ENCODE results near the gene ZC3H12D. TPM values are rescaled to one million over a fixed set of nuclear protein-coding genes. Genes with fewer than 3 reads are reported as not detected.

ZC3H12D gene
- total RNA-seq, 1 experiment from 2014 or later, result 0.03 TPM

DNA sequence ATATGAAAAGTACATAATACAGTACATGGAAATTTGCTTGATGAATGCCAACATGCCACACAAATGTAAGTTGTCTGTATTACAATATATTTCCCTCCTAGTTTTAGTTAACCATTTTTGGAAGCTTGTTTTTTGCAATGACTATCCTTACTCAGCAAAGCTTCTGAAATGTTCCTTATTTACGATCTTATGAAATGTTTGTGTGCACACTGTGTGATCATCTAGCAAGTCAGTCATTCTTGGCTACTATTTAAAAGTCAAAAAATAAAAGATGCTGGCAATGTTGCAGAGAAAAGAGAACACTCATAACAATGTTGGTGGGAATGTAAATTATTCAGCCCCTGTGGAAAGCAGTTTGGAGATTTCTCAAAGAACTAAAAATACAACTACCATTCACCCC is 50.9 kb downstream of the ZC3H12D start:
- DNase-seq, result no peak
- Histone ChIP-seq H3K4me3 (ENCODE audit: insufficient read depth, low read depth, low read length) (no peak overlapping the region), H3K27me3 (ENCODE audit: control insufficient read depth, insufficient read depth, low read length) (no peaks in the 10 kb centered on the region), H3K36me3 (replicated peaks; ENCODE audit: control insufficient read depth, insufficient read depth, low read length) (no peaks in the 10 kb centered on the region)

DNA sequence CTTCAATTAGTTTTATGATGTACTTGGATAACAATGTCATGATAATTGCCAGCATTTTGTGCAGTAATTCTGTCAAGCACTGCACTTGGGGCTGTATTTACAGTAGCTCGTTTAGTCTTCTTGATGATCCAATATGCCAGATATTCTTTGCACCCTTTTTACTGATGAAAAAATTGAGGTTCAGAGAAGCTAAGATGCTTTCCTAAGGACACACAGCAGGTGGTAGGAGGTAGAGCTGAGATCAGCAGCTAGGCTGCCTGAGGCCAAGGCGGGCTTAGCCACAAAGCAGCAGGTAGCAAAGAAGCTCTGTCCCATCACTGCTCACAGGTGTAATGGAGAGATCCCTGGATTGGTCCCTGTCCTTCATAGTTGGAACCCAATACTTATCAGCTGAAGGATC is 51.4 kb downstream of the ZC3H12D start:
- DNase-seq, result no peak
- Histone ChIP-seq H3K4me3 (ENCODE audit: insufficient read depth, low read depth, low read length) (no peak overlapping the region), H3K27me3 (ENCODE audit: control insufficient read depth, insufficient read depth, low read length) (no peaks in the 10 kb centered on the region), H3K36me3 (replicated peaks; ENCODE audit: control insufficient read depth, insufficient read depth, low read length) (no peaks in the 10 kb centered on the region)

DNA sequence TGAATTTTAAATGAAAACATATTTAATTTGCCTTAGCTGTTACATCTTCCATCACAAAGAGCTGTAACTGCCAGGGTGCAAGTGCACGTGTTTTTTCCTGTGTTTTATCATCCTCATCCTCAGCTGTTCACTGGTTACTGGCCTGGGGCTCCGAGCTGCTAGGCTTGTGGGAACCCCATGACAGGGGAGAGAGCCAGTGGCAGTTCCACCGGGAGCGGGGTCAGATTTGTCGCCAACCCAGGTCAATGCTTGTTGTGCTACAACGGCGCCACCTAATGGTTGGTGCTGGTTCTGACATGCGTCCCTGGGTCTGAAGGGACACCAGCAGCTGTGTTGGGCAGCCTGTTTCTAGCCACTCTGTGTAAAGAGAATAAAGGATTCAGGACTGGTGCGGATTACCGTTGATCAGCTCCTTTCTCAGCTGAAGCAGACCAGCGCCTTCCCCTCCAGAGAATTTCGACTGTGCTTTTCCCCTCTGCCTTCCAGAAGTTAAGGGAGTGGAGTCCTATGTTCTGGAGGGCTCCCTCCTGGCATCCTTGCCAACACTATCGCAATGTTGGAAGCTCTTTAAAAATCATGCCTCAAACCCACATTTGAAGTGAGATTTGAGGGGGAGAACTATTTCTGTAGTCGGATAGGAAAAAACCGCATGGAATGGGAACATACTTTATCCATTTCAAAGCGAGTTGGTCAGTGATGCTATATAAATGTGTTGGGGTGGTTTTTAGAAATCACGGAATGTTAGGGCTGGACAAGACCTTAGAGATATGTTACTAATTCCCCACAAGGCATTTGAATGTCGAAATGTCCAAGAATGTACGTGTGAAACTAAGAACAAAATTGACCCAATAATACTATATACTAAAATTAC is 52.7 kb downstream of the ZC3H12D start:
- peak; percentile 93 for DNase-seq
- Histone ChIP-seq H3K36me3 (replicated peaks; ENCODE audit: control insufficient read depth, insufficient read depth, low read length) (no peaks in the 10 kb centered on the region), H3K4me3 (ENCODE audit: insufficient read depth, low read depth, low read length) (no peak overlapping the region), H3K27me3 (ENCODE audit: control insufficient read depth, insufficient read depth, low read length) (no peaks in the 10 kb centered on the region)

DNA sequence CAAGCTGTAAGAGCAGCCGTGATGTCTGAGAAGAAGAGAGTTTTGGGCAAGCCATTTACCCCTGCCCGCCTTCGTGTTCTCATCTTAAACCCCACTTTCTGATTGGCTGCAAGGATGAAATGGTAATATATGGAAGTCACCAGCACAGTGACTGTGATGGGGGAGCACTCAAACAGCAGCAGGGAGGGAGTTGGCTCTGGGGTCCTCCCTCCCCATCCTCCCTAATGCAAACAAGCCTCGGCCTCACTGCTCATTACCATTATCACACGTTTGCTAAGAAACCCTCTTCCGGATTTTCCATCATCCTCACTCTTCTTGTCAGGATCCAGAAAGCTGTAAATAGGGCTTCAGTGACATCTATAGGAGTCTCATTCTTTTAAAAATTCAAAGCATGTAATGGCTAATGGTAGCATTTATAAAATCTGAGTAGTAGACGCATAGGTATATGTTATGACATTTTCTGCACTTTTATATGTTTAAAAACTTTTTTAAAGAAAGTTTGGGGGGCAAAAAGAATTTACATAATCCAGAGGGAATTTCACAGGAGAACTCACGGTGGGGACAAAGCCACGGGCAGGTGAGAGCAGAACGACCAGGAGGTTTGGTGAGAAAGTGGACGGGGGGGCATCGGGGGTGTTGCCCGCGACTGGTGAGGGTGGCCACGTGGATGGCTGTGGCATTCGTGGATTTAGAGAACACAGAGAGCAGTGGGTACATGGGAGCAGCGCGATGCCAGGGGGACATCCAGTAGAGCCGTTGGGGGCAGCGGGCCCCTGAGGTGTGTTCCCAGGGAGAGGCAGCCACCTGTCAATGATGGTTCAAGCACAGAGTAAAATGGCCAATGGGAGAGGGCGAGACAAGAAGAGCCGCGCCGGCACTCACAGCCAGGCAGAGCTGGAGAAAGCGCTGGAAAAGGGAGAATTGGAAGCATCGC is 55.1 kb downstream of the ZC3H12D start:
- Histone ChIP-seq H3K4me3 (ENCODE audit: insufficient read depth, low read depth, low read length) (no peak overlapping the region), H3K27me3 (ENCODE audit: control insufficient read depth, insufficient read depth, low read length) (no peaks in the 10 kb centered on the region), H3K36me3 (replicated peaks; ENCODE audit: control insufficient read depth, insufficient read depth, low read length) (no peaks in the 10 kb centered on the region)
- no peak for DNase-seq

DNA sequence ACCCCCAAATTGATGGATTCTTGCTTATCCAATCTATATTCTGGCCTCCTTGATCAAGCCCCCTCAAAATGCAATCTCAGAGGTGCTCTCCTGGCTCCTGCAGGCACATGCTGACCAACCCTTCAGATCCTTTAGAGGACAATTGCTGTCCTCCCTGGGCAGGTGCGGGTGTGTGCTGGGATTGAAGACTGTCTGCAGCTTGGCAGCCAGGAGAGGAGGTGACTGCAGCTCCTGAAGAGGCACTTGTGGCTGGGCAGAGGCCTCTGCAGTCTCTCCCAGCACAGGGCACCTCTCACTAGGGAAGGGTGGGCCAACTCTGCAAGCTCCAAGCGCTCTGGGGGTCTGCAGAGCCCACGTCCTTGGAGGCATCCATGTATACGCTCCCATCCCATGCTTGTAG is 56.2 kb downstream of the ZC3H12D start:
- no peak for DNase-seq
- Histone ChIP-seq H3K36me3 (replicated peaks; ENCODE audit: control insufficient read depth, insufficient read depth, low read length) (no peaks in the 10 kb centered on the region), H3K27me3 (ENCODE audit: control insufficient read depth, insufficient read depth, low read length) (no peaks in the 10 kb centered on the region), H3K4me3 (ENCODE audit: insufficient read depth, low read depth, low read length) (no peak overlapping the region)

DNA sequence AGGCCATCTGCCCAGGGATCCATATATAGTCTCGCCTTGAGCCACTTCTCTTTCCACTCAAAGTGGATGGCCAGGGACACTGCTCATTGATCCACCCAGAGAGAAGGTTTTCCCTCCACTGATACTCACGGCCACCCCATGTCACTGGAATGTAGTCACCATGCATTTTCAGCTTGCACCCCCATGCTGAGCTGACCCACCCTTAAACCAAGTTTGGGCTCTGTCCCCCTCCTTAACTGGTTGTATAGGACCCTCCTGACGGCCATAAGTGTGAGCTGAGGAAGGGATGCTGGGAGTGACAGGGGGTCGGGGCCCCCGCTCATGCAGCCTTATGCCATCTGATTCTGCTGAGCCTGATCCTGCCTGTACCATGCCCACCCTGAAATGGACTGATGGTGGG is 59.1 kb downstream of the ZC3H12D start:
- Histone ChIP-seq H3K27me3 (ENCODE audit: control insufficient read depth, insufficient read depth, low read length) (no peaks in the 10 kb centered on the region), H3K4me3 (ENCODE audit: insufficient read depth, low read depth, low read length) (no peak overlapping the region), H3K36me3 (replicated peaks; ENCODE audit: control insufficient read depth, insufficient read depth, low read length) (no peaks in the 10 kb centered on the region)
- no peak for DNase-seq

DNA sequence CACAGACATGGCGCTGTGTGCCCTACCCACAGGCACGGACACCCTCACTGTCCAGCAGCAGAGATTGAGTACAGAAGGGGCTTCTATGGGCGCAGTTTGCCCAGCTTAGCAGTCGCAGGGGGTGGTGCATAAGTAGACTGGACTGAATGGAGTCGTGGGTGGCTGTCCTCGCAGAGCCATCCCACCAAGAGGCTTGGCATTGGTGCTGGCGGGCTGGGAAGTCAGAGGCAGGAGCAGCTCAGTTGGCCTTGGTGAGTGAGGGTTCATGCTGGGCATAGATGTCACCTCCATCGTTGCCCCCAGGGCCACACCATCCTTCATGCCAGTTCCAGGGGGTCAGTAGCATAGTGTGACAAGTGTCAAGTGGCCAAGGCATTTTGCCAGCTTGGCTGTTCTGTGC is 59.6 kb downstream of the ZC3H12D start:
- H3K36me3 ChIP-seq (replicated peaks; ENCODE audit: control insufficient read depth, insufficient read depth, low read length), result no peaks in the 10 kb centered on the region
- no peak for DNase-seq
- H3K27me3 ChIP-seq (ENCODE audit: control insufficient read depth, insufficient read depth, low read length), result no peaks in the 10 kb centered on the region
- H3K4me3 ChIP-seq (ENCODE audit: insufficient read depth, low read depth, low read length), result no peak overlapping the region

DNA sequence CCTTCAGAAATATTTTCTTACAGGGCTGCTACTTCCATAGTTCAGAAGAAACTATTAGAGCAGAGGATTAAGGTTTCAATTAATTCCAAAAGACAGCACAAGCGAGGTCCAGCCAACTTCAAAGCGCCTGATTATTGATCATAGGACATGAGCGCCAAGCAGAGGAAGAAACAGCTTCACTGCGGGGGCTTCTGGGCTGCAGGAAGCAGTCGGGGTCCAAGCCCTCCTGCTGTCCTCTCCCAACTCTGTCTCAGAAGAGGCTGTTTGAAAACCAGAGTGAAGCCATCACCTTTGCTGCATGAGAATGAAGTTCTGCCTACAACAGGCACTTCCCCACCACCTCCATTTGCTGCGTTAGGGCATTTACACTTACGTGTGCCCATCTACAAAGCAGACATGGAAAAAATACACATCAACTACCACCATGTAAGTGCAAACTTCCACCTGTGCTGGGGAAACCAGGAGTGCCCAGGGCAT is 60.8 kb downstream of the ZC3H12D start:
- Histone ChIP-seq H3K27me3 (ENCODE audit: control insufficient read depth, insufficient read depth, low read length) (no peaks in the 10 kb centered on the region), H3K4me3 (ENCODE audit: insufficient read depth, low read depth, low read length) (no peak overlapping the region), H3K36me3 (replicated peaks; ENCODE audit: control insufficient read depth, insufficient read depth, low read length) (no peaks in the 10 kb centered on the region)
- DNase-seq, result no peak

DNA sequence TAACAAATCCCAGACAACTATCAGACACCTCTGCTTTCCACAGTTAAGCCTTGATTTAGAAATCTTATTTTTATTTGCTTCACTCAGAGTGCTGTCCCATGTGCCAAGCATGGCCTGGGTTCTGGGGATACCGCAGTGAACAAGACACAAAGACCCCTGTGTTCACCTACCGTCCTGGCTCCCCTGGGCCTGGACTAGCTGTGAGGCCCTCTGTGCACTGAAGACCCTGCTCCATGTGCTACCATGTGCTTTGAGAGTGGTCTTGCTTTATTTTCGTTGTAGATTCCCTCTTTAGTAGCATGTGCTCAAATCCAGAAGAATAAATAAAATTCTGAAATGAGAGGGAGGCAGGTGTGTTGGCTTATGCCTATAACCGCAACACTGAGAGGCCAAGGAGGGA is 62.2 kb downstream of the ZC3H12D start:
- no peak for DNase-seq
- Histone ChIP-seq H3K36me3 (replicated peaks; ENCODE audit: control insufficient read depth, insufficient read depth, low read length) (no peaks in the 10 kb centered on the region), H3K27me3 (ENCODE audit: control insufficient read depth, insufficient read depth, low read length) (no peaks in the 10 kb centered on the region), H3K4me3 (ENCODE audit: insufficient read depth, low read depth, low read length) (no peak overlapping the region)

DNA sequence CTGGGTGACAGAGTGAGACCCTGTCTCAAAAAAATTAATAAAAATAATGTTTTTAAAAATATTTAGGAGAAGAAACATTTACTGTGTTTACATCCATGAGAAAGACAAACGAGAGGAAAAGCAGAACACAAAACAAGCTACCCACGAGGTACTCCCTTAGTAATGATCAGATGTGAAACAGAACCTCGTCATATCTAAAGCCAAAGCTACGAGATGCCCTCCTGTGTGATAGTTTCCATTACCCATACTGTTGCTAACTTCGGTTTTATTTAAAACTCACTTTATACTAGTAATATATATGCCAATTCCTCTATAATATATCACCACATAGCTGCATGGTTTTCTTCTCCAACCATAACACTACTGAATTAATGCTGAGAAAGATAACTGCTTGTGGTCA is 63.7 kb downstream of the ZC3H12D start:
- DNase-seq, result no peak
- H3K36me3 ChIP-seq (replicated peaks; ENCODE audit: control insufficient read depth, insufficient read depth, low read length), result no peaks in the 10 kb centered on the region
- H3K4me3 ChIP-seq (ENCODE audit: insufficient read depth, low read depth, low read length), result no peak overlapping the region
- H3K27me3 ChIP-seq (ENCODE audit: control insufficient read depth, insufficient read depth, low read length), result no peaks in the 10 kb centered on the region

DNA sequence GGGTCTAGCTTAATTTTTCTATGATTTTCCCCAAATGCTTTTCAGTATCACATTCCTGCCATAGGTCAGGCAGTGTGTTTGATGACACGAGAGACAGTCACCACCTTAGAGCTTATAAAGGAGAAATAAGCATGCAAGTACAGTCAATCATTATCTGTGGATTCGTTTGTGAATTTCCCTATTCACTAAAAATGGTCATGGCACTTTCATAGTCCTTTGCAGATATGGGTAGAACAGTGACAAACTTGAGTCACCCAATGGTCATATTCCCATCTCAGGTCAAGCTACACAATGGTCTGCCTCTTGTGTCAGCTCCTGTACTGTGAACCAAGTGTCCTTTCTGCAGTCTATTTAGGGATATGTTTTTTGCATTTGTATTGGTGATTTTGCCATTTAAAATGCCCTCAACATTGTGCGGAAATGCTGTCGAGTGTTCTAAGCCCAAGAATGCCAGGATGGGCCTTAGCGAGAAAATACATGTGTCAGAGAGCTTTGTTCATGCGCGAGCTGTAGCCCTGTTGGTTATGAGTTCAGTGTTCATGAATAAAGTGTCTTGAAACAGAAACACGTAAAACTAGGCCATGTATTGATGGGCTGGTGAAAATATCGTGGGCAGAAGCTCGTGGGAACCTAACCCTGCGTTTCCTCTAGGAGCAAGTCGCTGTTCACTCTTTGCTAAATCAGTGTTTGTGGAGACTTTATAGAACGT is 65.0 kb downstream of the ZC3H12D start:
- no peak for DNase-seq
- Histone ChIP-seq H3K36me3 (replicated peaks; ENCODE audit: control insufficient read depth, insufficient read depth, low read length) (no peaks in the 10 kb centered on the region), H3K27me3 (ENCODE audit: control insufficient read depth, insufficient read depth, low read length) (no peaks in the 10 kb centered on the region), H3K4me3 (ENCODE audit: insufficient read depth, low read depth, low read length) (no peak overlapping the region)

DNA sequence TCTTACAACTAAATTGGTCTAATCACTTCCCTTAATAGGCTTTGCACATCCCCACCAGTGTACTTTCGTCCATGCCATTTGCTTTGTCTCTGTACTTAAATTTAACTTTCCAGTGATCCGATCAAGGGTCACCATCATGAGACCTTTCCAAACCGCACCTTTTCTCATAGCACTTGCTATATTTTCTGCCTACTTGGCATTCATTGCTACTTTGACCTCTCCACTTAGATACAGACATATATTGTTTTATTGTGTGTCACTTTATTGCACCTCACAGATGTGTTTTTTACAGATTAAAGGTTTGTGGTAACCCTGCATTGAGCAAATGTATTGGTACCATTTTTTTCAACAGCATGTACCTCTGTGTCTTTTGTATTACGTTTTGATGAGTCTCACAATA is 70.0 kb downstream of the ZC3H12D start:
- DNase-seq, result no peak
- peaks cover 2% of the 10 kb centered on the region; the same call in 1 of the 2 replicates for H3K36me3 ChIP-seq (replicated peaks; ENCODE audit: control insufficient read depth, insufficient read depth, low read length)
- no peak overlapping the region for H3K4me3 ChIP-seq (ENCODE audit: insufficient read depth, low read depth, low read length)

DNA sequence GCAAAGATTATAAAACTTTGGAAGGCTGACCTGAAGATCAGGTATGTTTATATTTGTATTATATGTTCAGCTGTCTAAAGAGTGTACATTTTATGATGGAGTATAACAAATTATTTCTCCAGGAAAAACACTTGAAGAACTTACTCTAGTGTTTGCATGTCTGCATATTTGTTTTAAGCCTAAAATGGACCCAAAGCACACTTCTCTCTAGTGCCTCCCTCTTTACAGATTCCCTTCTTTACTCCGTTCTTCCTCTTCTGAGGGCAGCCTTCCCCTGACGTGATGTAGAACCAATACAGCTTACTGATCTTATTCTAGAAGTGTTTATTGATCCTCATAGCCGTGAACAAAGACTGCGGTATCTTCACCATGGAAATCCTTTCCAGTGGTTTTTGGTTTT is 70.8 kb downstream of the ZC3H12D start:
- no peak for DNase-seq
- Histone ChIP-seq H3K4me3 (ENCODE audit: insufficient read depth, low read depth, low read length) (no peak overlapping the region), H3K27me3 (ENCODE audit: control insufficient read depth, insufficient read depth, low read length) (no peaks in the 10 kb centered on the region)

More for the DNA sequence above, 70.0 kb downstream of the ZC3H12D start:
- no peaks in the 10 kb centered on the region for H3K27me3 ChIP-seq (ENCODE audit: control insufficient read depth, insufficient read depth, low read length)

DNA sequence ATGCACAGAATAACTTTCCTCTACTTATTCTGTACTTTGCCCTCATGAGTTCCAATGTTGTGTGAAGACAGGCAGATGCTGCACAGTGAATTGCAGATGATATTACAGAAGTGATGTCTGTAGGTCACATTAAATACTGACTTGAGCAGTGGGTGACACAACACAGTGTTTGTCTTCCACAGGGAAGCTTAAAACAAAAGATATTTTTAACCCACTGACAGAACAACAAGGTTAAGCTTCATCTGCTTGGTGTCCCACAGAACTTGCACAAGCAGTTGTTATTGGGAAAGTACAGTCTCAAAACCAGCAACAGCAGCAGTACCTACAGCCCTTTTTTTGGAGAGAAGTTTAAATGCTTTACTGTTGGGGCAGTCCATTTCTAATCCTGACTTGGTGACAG is 74.3 kb downstream of the ZC3H12D start:
- H3K36me3 ChIP-seq (replicated peaks; ENCODE audit: control insufficient read depth, insufficient read depth, low read length), result peaks cover 3% of the 10 kb centered on the region
- no peaks in the 10 kb centered on the region for H3K27me3 ChIP-seq (ENCODE audit: control insufficient read depth, insufficient read depth, low read length)
- DNase-seq, result no peak
- H3K4me3 ChIP-seq (ENCODE audit: insufficient read depth, low read depth, low read length), result no peak overlapping the region

More for the DNA sequence above, 70.8 kb downstream of the ZC3H12D start:
- H3K36me3 ChIP-seq (replicated peaks; ENCODE audit: control insufficient read depth, insufficient read depth, low read length), result peaks cover 3% of the 10 kb centered on the region
